HEK293 (cell line): ENCODE measurements around the gene CCNY.

Experiments
- CTCF ChIA-PET: fragments of 350-600 bp; formaldehyde crosslinking; extraction: SDS; loops from one replicate; lab custom pipeline; 2021; ENCODE audit warnings: antibody characterized with exemption; lab: Yijun Ruan, JAX
- POLR2A ChIA-PET: fragments of 300-600 bp; formaldehyde crosslinking; extraction: SDS; loops from one replicate; lab custom pipeline; 2020; ENCODE audit warnings: antibody characterized with exemption, inconsistent platforms; lab: Yijun Ruan, JAX
- H3K27ac ChIP-seq: fragments of 200-500 bp; sonication (Bioruptor generic); 2 replicates; pipeline ENCODE4 v1.5.1; 2014; ENCODE audit warnings: low read depth, low read length, control low read depth, inconsistent platforms; ENCODE audit errors: extremely low read depth
- H3K36me3 ChIP-seq, 2 experiments: fragments of 200-500 bp in 1 of 2; sonication (Bioruptor generic) in 1 of 2; 1 replicate in 1 of 2; 2 replicates in 1 of 2; pipeline ENCODE4 v1.5.1; 2014 to 2017; ENCODE audit warnings: inconsistent platforms in 2 of 2, low read length in 2 of 2; ENCODE audit not compliant: control insufficient read depth in 2 of 2, insufficient read depth in 1 of 2
- H3K4me1 ChIP-seq: fragments of 200-500 bp; sonication (Bioruptor generic); 2 replicates; pipeline ENCODE4 v1.5.1; 2014; ENCODE audit warnings: mild to moderate bottlenecking, low read length, inconsistent platforms; ENCODE audit not compliant: control insufficient read depth, insufficient read depth
- H3K4me3 ChIP-seq: 2 replicates; pipeline ENCODE4 v1.5.1; 2011; ENCODE audit warnings: low read depth, mild to moderate bottlenecking, control low read depth, low read length, moderate library complexity
- H3K9me3 ChIP-seq: fragments of 200-500 bp; sonication (Bioruptor generic); 2 replicates; pipeline ENCODE4 v1.5.1; 2014; ENCODE audit warnings: low read depth, low read length, inconsistent platforms; ENCODE audit not compliant: control insufficient read depth, insufficient read depth
- PRDM1 ChIP-seq: fragments of 450-650 bp; formaldehyde crosslinking; IDR thresholded peaks from 2 replicates; pipeline ENCODE4; 2016; ENCODE audit warnings: missing biosample characterization, missing genetic modification characterization
- PRDM2 ChIP-seq: fragments of 450-650 bp; formaldehyde crosslinking; IDR thresholded peaks from 2 replicates; pipeline ENCODE4 v1.5.1; 2016; ENCODE audit warnings: missing biosample characterization, missing genetic modification characterization, borderline replicate concordance
- PRDM4 ChIP-seq: fragments of 450-650 bp; formaldehyde crosslinking; IDR thresholded peaks from 2 replicates; pipeline ENCODE4 v1.5.1; 2017; ENCODE audit warnings: missing biosample characterization, missing genetic modification characterization
- REPIN1 ChIP-seq: fragments of 450-650 bp; formaldehyde crosslinking; IDR thresholded peaks from 2 replicates; pipeline ENCODE4 v1.5.1; 2017; ENCODE audit warnings: missing biosample characterization, missing genetic modification characterization, low read depth
- ZBTB1 ChIP-seq: fragments of 450-650 bp; formaldehyde crosslinking; IDR thresholded peaks from 2 replicates; pipeline ENCODE4 v1.5.1; 2016; ENCODE audit warnings: missing biosample characterization, missing genetic modification characterization
- ZBTB17 ChIP-seq: fragments of 450-650 bp; formaldehyde crosslinking; IDR thresholded peaks from 2 replicates; pipeline ENCODE4 v1.5.1; 2016; ENCODE audit warnings: missing biosample characterization, missing genetic modification characterization
- ZIC2 ChIP-seq: fragments of 450-650 bp; formaldehyde crosslinking; IDR thresholded peaks from 2 replicates; pipeline ENCODE4 v1.5.1; 2016; ENCODE audit warnings: missing biosample characterization, missing genetic modification characterization
- ZNF121 ChIP-seq: fragments of 450-650 bp; formaldehyde crosslinking; IDR thresholded peaks from 2 replicates; pipeline ENCODE4 v1.5.1; 2016; ENCODE audit warnings: missing biosample characterization, missing genetic modification characterization
- ZNF155 ChIP-seq: fragments of 450-650 bp; formaldehyde crosslinking; IDR thresholded peaks from 2 replicates; pipeline ENCODE4 v1.5.1; 2016; ENCODE audit warnings: missing biosample characterization, missing genetic modification characterization
- ZNF157 ChIP-seq: fragments of 450-650 bp; formaldehyde crosslinking; IDR thresholded peaks from 2 replicates; pipeline ENCODE4 v1.5.1; 2016; ENCODE audit warnings: missing biosample characterization, missing genetic modification characterization
- ZNF280D ChIP-seq: fragments of 450-650 bp; formaldehyde crosslinking; IDR thresholded peaks from 2 replicates; pipeline ENCODE4 v1.5.1; 2016; ENCODE audit warnings: missing biosample characterization, missing genetic modification characterization
- ZNF350 ChIP-seq: fragments of 450-650 bp; formaldehyde crosslinking; IDR thresholded peaks from 2 replicates; pipeline ENCODE4 v1.5.0; 2017; ENCODE audit warnings: missing biosample characterization, mild to moderate bottlenecking, missing genetic modification characterization
- ZNF362 ChIP-seq: fragments of 450-650 bp; formaldehyde crosslinking; IDR thresholded peaks from 2 replicates; pipeline ENCODE4 v1.5.1; 2016; ENCODE audit warnings: missing biosample characterization, missing genetic modification characterization
- ZNF596 ChIP-seq: fragments of 450-650 bp; IDR thresholded peaks from 2 replicates; pipeline ENCODE4 v1.5.0; 2018; ENCODE audit warnings: missing biosample characterization, mild to moderate bottlenecking, missing genetic modification characterization, moderate library complexity

CCNY gene

GRCh38 chr10:35493196-35494118 is 157.1 kb downstream of the CCNY start (continued):
- no peak for TF ChIP-seq ZIC2 (tag by site-specific recombination)
- no peak for TF ChIP-seq ZNF362 (tag by site-specific recombination)
- no peak for TF ChIP-seq PRDM4 (tag by site-specific recombination)
- TF ChIP-seq ZBTB17 (tag by site-specific recombination), result peak; percentile 88
- TF ChIP-seq ZNF157 (tag by site-specific recombination), result no peak
- TF ChIP-seq PRDM1, result 0 out of 2 replicates have a peak, but pooled peaks have one; percentile 1
- TF ChIP-seq ZNF596 (tag by site-specific recombination), result no peak
- TF ChIP-seq ZNF350 (tag by site-specific recombination), result no peak
- TF ChIP-seq, all 188 proteins: peak for 14

GRCh38 chr10:35495521-35496119 is 159.3 kb downstream of the CCNY start:
- CTCF ChIA-PET, result interaction anchor here (0.5 kb wide), 1 partner anchor 376 kb away, joined by 3 read pairs; no protein-coding TSS in a partner anchor
- H3K4me3 ChIP-seq, result no peak overlapping the region
- H3K27ac ChIP-seq, result no peak overlapping the region
- POLR2A ChIA-PET, result no interaction called here
- peaks cover 21% of the 10 kb centered on the region for H3K4me1 ChIP-seq
- TF ChIP-seq ZNF155 (tag by site-specific recombination) (no peak), ZNF362 (tag by site-specific recombination) (no peak), ZBTB1 (no peak), ZIC2 (tag by site-specific recombination) (peak; percentile 13; the same call in 1 of the 2 replicates), ZNF280D (tag by site-specific recombination) (no peak), PRDM2 (no peak), ZNF121 (tag by site-specific recombination) (no peak), REPIN1 (no peak)
- H3K9me3 ChIP-seq, result no peaks in the 10 kb centered on the region
- H3K36me3 ChIP-seq, result no peaks in the 10 kb centered on the region
